Measurements from ENCODE around the gene RFX4. TPM values are rescaled to one million over a fixed set of nuclear protein-coding genes. Genes with fewer than 3 reads are reported as not detected.

The RFX4 gene
- total RNA-seq, 2 donors from 2014 or later: 10.6 TPM; not detected in 1

GRCh38 chr12:106744600-106744999 is 161.8 kb downstream of the RFX4 start:
- 62% methylated on average over 6 of the region's 6 CpGs for WGBS
- no peaks in the 10 kb centered on the region for H3K36me3 ChIP-seq

GRCh38 chr12:106745181-106745745 is 162.5 kb downstream of the RFX4 start:
- H3K27me3 ChIP-seq (replicated peaks; ENCODE audit: insufficient read depth): no peaks in the 10 kb centered on the region
- TF ChIP-seq POLR2A (IDR thresholded peaks at IDR 0.05) (no peak), CTCF (IDR thresholded peaks at IDR 0.05) (no peak), POLR2AphosphoS5 (IDR thresholded peaks at IDR 0.05) (no peak)
- no peaks in the 10 kb centered on the region for H3K9me3 ChIP-seq
- intact Hi-C loops (cut with DNase I): no loop called here
- no peaks in the 10 kb centered on the region for H3K4me1 ChIP-seq (replicated peaks)
- no peak overlapping the region for H3K4me3 ChIP-seq
- DNase-seq (ENCODE audit: low spot score): no peak
- H3K36me3 ChIP-seq: no peaks in the 10 kb centered on the region
- 78% methylated on average over 4 of the region's 4 CpGs for WGBS
- H3K27ac ChIP-seq: no peak overlapping the region

More at GRCh38 chr12:106744600-106744999, 161.8 kb downstream of the RFX4 start:
- TF ChIP-seq POLR2AphosphoS5 (IDR thresholded peaks at IDR 0.05) (no peak), CTCF (IDR thresholded peaks at IDR 0.05) (no peak), POLR2A (IDR thresholded peaks at IDR 0.05) (no peak)
- intact Hi-C loops (cut with DNase I): no loop called here
- H3K4me1 ChIP-seq (replicated peaks): no peaks in the 10 kb centered on the region
- no peaks in the 10 kb centered on the region for H3K9me3 ChIP-seq
- H3K4me3 ChIP-seq: no peak overlapping the region
- no peak overlapping the region for H3K27ac ChIP-seq
- no peaks in the 10 kb centered on the region for H3K27me3 ChIP-seq (replicated peaks; ENCODE audit: insufficient read depth)
- DNase-seq (ENCODE audit: low spot score): no peak

- DNase-seq (ENCODE audit: low spot score): no peak
- Histone ChIP-seq H3K36me3 (no peaks in the 10 kb centered on the region), H3K27me3 (replicated peaks; ENCODE audit: insufficient read depth) (no peaks in the 10 kb centered on the region), H3K9me3 (no peaks in the 10 kb centered on the region), H3K4me3 (no peak overlapping the region), H3K27ac (no peak overlapping the region), H3K4me1 (replicated peaks) (no peaks in the 10 kb centered on the region)
- intact Hi-C loops (cut with DNase I): no loop called here
- no peak for TF ChIP-seq CTCF (IDR thresholded peaks at IDR 0.05)
- no peak for TF ChIP-seq POLR2AphosphoS5 (IDR thresholded peaks at IDR 0.05)
- TF ChIP-seq POLR2A (IDR thresholded peaks at IDR 0.05): no peak
- WGBS: 84% methylated on average over 3 of the region's 3 CpGs
These were observed 165.2 kb downstream of the RFX4 start for GRCh38 chr12:106747973-106748436.

GRCh38 chr12:106750524-106750923 is 167.7 kb downstream of the RFX4 start:
- WGBS: 83% methylated on average over 3 of the region's 3 CpGs
- no peak overlapping the region for H3K27ac ChIP-seq
- intact Hi-C loops (cut with DNase I): no loop called here
- no peaks in the 10 kb centered on the region for H3K4me1 ChIP-seq (replicated peaks)
- TF ChIP-seq CTCF (IDR thresholded peaks at IDR 0.05) (no peak), POLR2AphosphoS5 (IDR thresholded peaks at IDR 0.05) (no peak), POLR2A (IDR thresholded peaks at IDR 0.05) (no peak)
- H3K36me3 ChIP-seq: no peaks in the 10 kb centered on the region
- H3K9me3 ChIP-seq: no peaks in the 10 kb centered on the region
- no peak for DNase-seq (ENCODE audit: low spot score)
- H3K4me3 ChIP-seq: no peak overlapping the region
- H3K27me3 ChIP-seq (replicated peaks; ENCODE audit: insufficient read depth): no peaks in the 10 kb centered on the region

- Histone ChIP-seq H3K9me3 (no peaks in the 10 kb centered on the region), H3K27me3 (replicated peaks; ENCODE audit: insufficient read depth) (no peaks in the 10 kb centered on the region), H3K36me3 (no peaks in the 10 kb centered on the region), H3K27ac (no peak overlapping the region), H3K4me3 (no peak overlapping the region), H3K4me1 (replicated peaks) (no peaks in the 10 kb centered on the region)
- 81% methylated on average over 7 of the region's 7 CpGs for WGBS
- DNase-seq (ENCODE audit: low spot score): no peak
- no peak for TF ChIP-seq POLR2AphosphoS5 (IDR thresholded peaks at IDR 0.05)
- TF ChIP-seq CTCF (IDR thresholded peaks at IDR 0.05): no peak
- no peak for TF ChIP-seq POLR2A (IDR thresholded peaks at IDR 0.05)
- intact Hi-C loops (cut with DNase I): no loop called here
These were observed 170.7 kb downstream of the RFX4 start for GRCh38 chr12:106753526-106753925.
